C4-2B (cell line): ENCODE data around the gene P2RX7.

Experiments
- CTCF ChIP-seq: fragments of 450-650 bp; conservative IDR thresholded peaks from 2 replicates; pipeline ENCODE4 v1.5.1; 2017; ENCODE audit warnings: mild to moderate bottlenecking
- ZFX ChIP-seq: fragments of 450-650 bp; IDR thresholded peaks from 2 replicates; pipeline ENCODE4 v1.6.1; 2017

DNA sequence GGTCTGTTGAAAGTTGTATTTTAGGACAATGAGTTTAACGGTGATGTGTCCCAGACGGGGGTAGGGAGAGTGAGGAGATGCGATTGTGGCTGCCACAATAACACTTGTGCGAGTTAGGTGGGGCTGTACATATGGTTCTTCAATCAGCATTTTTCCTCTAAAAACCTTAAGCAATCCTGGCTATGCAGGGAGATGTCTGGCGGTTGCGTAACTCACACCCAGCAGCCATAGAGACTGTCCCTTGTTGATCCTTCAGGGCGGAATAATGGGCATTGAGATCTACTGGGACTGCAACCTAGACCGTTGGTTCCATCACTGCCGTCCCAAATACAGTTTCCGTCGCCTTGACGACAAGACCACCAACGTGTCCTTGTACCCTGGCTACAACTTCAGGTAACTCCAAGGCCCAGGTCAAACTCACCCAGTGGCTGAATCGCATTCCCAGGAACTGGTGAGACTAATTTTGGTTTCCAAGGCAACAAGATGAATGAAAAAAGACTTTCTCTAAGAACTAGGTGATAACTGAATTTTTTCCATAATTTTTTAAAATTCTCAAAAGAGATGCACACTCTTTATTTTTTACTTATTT lies 34.6 kb downstream of the P2RX7 start:
- no peak for TF ChIP-seq CTCF
- no peak for TF ChIP-seq ZFX
